Measurements from ENCODE around the gene APOL2. TPM values are rescaled to one million over a fixed set of nuclear protein-coding genes. Genes with fewer than 3 reads are reported as not detected.

APOL2 gene
- total and polyA plus RNA-seq, 3 donors from 2014 or later, result 16.6 to 34.5 (median 19.5) TPM

DNA sequence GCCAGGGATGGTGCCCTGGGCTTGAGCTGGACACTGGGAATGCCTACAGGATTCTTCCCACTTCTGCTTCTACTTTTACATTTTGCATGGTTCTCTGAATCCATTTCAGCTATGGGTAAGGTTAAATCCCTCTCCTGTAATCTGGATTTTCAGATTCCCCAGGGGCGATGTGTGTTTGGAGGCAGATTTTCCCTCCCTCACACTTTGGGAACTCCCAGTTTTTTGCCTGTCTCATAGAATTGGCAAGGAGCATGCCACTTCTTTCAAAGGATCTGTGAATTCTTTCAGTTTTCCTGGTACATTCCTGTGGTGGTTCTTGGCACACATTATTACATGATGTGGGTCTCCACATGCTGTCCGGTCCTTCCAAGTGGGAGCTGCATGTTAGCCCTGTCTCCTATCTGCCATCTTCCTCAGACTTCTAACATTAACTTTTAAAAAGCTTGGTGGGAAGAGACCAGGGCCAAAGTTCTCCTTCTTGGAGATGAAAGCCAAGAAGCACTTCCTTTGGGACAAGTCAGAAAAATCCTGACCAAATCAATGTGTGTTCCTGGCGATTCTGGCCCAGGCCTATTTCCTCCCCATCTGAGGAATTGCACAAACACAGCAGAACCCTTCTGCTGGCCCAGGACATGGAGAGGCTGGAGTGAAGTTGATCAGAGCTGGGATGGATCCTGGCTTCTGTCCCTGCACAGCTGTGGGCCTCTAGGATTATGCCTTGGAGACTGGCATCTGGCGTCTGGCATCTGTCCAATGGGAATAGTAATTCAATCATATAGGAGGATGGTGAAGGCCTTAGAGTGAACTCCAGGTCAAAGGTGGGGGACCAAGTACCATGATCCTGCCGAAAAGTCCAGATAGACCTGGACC, 5.4 kb upstream of the APOL2 start:
- H3K36me3 ChIP-seq (ENCODE audit: low read depth, missing control alignments), result no peaks in the 10 kb centered on the region
- peak; percentile 43 for DNase-seq
- H3K27ac ChIP-seq, result peak overlapping the region; percentile 7 to 58
- peaks cover 10% of the 10 kb centered on the region for H3K4me1 ChIP-seq
- WGBS, 2 donors, result 67 to 71% methylated on average over 5 of the region's 5 CpGs
- no peak for TF ChIP-seq CTCF (IDR thresholded peaks at IDR 0.05)
- no peaks in the 10 kb centered on the region for H3K27me3 ChIP-seq
- no peak overlapping the region for H3K4me3 ChIP-seq
- intact Hi-C loops (cut with DNase I; ENCODE audit: low total_unique reads), result no loop called here
- no peaks in the 10 kb centered on the region for H3K9me3 ChIP-seq

DNA sequence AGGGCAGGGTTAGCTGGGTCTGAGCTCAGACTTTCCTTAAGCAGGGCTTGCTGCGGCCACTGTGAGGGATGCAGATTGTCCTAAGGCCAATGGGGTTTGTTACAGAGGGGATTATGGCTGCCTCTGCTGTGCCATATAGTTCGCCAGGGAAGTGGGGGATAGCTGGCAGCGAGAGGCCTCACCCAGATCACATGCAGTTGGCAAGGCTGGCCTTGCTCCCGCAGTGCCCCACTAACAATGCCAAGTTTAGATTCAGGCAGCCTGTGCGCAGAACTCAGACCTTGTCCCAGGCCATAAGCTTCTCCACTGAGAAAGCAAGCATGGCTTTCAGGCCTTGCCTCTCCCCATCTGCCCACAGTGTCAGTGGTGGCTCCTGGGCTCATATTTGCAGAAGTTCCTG, 4.7 kb upstream of the APOL2 start:
- Histone ChIP-seq H3K27ac (peak overlapping the region; percentile 7 to 58), H3K36me3 (ENCODE audit: low read depth, missing control alignments) (no peaks in the 10 kb centered on the region), H3K27me3 (no peaks in the 10 kb centered on the region), H3K9me3 (no peaks in the 10 kb centered on the region), H3K4me3 (no peak overlapping the region), H3K4me1 (peaks cover 13% of the 10 kb centered on the region)
- WGBS, 2 donors, result 91 to 100% methylated on average over 1 to 5 of the region's 5 CpGs
- no peak for DNase-seq
- intact Hi-C loops (cut with DNase I; ENCODE audit: low total_unique reads), result no loop called here
- TF ChIP-seq POLR2A (IDR thresholded peaks at IDR 0.05) (no peak), CTCF (IDR thresholded peaks at IDR 0.05) (no peak)

GRCh38 chr22:36239150-36239400, 252 bp downstream of the APOL2 start:
- DNase-seq, result no peak
- Histone ChIP-seq H3K27me3 (no peaks in the 10 kb centered on the region), H3K4me1 (peaks cover 35% of the 10 kb centered on the region), H3K4me3 (peak overlapping the region; percentile 48 to 62), H3K36me3 (ENCODE audit: low read depth, missing control alignments) (no peaks in the 10 kb centered on the region), H3K9me3 (no peaks in the 10 kb centered on the region), H3K27ac (peak overlapping the region; percentile 87 to 88)
- 25 to 38% methylated on average over 4 of the region's 4 CpGs for WGBS, 2 donors
- TF ChIP-seq CTCF (IDR thresholded peaks at IDR 0.05) (no peak), POLR2A (IDR thresholded peaks at IDR 0.05) (no peak)
- intact Hi-C loops (cut with DNase I; ENCODE audit: low total_unique reads), result no loop called here

DNA sequence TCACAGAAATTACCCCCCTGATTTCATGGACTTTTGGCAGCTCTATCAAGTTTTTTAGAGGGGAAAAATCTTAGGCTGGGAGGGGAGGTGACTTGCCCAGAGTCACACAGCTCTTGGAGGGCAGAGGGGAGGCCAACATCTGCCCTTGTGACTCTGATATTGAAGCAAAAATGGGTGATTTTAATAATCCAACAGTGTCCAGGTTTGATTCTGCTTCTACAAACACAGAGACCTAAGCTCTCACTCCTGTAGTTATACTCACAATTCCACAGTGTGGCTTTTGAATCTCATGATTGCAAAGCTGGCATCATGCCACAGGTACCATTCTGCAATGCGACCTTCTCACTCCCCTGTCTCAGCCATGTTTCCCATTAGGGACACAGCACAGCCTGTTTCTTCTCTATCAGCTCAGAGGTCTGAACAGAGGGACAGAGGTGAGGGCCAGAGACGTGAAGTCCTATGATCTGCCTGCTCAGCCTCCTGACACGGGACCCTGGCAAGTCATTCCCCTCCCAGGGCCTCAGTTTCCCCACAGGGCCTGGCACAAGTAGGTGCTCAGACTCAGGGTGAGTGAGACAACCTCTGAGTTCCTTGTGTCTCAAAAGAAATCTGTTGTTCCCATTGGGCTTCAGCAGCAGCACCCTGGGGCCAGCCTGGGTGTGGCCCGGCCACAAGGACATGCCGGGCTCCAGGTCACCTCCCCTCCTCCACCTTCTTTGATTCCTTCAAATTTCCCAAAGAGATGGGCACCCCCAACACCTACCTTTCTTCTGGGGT, 766 bp downstream of the APOL2 start:
- Histone ChIP-seq H3K4me1 (peaks cover 31% of the 10 kb centered on the region), H3K9me3 (no peaks in the 10 kb centered on the region), H3K36me3 (ENCODE audit: low read depth, missing control alignments) (no peaks in the 10 kb centered on the region), H3K27me3 (no peaks in the 10 kb centered on the region), H3K4me3 (peak overlapping the region; percentile 48 to 62), H3K27ac (peak overlapping the region; percentile 87 to 88)
- WGBS, 2 donors, result 21 to 27% methylated on average over 3 to 5 of the region's 5 CpGs
- intact Hi-C loops (cut with DNase I; ENCODE audit: low total_unique reads), result no loop called here
- DNase-seq, result peak; percentile 49
- TF ChIP-seq CTCF (IDR thresholded peaks at IDR 0.05) (no peak), POLR2A (IDR thresholded peaks at IDR 0.05) (no peak)
